Upper lobe of left lung (tissue), 4 donors: Measurements from ENCODE around the gene TTC28.

ENCODE experiments used
- EP300 ChIP-seq, 4 donors: sonication (generic); formaldehyde crosslinking; IDR thresholded peaks; one replicate each; pipeline ENCODE4 v1.5.1; 2017; ENCODE audit warnings: antibody characterized with exemption in 4 of 4, control low read depth in 2 of 4
- POLR2A ChIP-seq, 4 donors: fragments of 450-650 bp; IDR thresholded peaks; one replicate each; pipeline ENCODE4 v1.5.1; 2016 to 2017; ENCODE audit warnings: antibody characterized with exemption in 4 of 4, mild to moderate bottlenecking in 2 of 4
- TF ChIP-seq, protein P1 (sequence below), 6 experiments: fragments of 450-650 bp in 4 of 6; fragments of 200-600 bp in 2 of 6; sonication (generic) in 2 of 6; IDR thresholded peaks; one replicate each; pipeline ENCODE4 v1.5.1; 2016 to 2019; ENCODE audit warnings: antibody characterized with exemption in 6 of 6

DNA sequence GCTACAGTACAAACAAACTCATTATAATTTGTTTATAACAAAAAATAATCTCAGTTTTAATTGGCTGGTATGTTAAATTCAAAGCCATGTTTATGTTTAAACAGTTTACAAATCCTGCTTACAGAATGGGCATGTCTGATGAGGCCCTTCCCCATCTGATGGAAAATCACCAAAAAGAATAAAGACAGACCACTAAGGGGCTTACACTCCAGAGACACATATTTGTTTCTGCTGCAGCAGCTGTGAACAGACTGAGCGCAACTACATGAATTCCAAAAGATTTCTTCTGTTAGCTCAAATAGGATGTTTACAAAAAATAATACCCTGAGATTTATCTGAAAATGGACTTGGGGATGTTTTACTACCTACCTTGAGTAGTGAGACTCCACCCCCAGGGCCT is 585.9 kb downstream of the TTC28 start:
- TF ChIP-seq POLR2A (IDR thresholded peaks at IDR 0.05) (no peak), EP300 (IDR thresholded peaks at IDR 0.05) (no peak)
- TF ChIP-seq, protein P1, sequence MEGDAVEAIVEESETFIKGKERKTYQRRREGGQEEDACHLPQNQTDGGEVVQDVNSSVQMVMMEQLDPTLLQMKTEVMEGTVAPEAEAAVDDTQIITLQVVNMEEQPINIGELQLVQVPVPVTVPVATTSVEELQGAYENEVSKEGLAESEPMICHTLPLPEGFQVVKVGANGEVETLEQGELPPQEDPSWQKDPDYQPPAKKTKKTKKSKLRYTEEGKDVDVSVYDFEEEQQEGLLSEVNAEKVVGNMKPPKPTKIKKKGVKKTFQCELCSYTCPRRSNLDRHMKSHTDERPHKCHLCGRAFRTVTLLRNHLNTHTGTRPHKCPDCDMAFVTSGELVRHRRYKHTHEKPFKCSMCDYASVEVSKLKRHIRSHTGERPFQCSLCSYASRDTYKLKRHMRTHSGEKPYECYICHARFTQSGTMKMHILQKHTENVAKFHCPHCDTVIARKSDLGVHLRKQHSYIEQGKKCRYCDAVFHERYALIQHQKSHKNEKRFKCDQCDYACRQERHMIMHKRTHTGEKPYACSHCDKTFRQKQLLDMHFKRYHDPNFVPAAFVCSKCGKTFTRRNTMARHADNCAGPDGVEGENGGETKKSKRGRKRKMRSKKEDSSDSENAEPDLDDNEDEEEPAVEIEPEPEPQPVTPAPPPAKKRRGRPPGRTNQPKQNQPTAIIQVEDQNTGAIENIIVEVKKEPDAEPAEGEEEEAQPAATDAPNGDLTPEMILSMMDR (IDR thresholded peaks at IDR 0.05) = no peak
